Lung (tissue), 12 donors: ENCODE results near the gene MADD. TPM values are rescaled to one million over a fixed set of nuclear protein-coding genes. Genes with fewer than 3 reads are reported as not detected.

ENCODE experiments used
- ATAC-seq: fragments of 200-7000 bp; cut with Tn5 transposase; one replicate; pipeline ENCODE4 v1.9.1; 2020; ENCODE audit warnings: moderate number of reproducible peaks; ENCODE audit not compliant: insufficient read depth, low FRiP score
- DNase-seq, 3 donors: peaks; one replicate each; pipeline ENCODE4 v3.0.0-alpha.2; 2013 to 2017
- H3K27ac ChIP-seq, 2 donors: one replicate each; pipeline ENCODE4 v1.5.1; 2013; ENCODE audit warnings: mild to moderate bottlenecking in 2 of 2, moderate library complexity in 2 of 2, control low read depth in 1 of 2, inconsistent platforms in 1 of 2, low read depth in 1 of 2, low read length in 1 of 2
- H3K27me3 ChIP-seq, 3 donors: one replicate each; pipeline ENCODE4 v1.5.1; 2013; ENCODE audit warnings: low read length in 2 of 3; ENCODE audit not compliant: control insufficient read depth in 3 of 3, insufficient read depth in 3 of 3
- H3K36me3 ChIP-seq, 4 donors: one replicate each; pipeline ENCODE4 v1.5.1; 2013; ENCODE audit warnings: low read length in 4 of 4, mild to moderate bottlenecking in 1 of 4, moderate library complexity in 1 of 4; ENCODE audit not compliant: control insufficient read depth in 4 of 4, insufficient read depth in 4 of 4
- H3K4me1 ChIP-seq, 5 donors: one replicate each; pipeline ENCODE4 v1.5.1; 2013; ENCODE audit warnings: low read length in 5 of 5, mild to moderate bottlenecking in 2 of 5, moderate library complexity in 1 of 5; ENCODE audit not compliant: control insufficient read depth in 5 of 5, insufficient read depth in 5 of 5
- H3K4me3 ChIP-seq: one replicate; pipeline ENCODE4 v1.5.1; 2013; ENCODE audit warnings: mild to moderate bottlenecking, control low read depth, moderate library complexity
- H3K9ac ChIP-seq, 2 donors: one replicate each; pipeline ENCODE4 v1.5.1; 2013; ENCODE audit warnings: low read length in 2 of 2, control low read depth in 1 of 2; ENCODE audit not compliant: insufficient read depth in 1 of 2
- H3K9me3 ChIP-seq, 4 donors: one replicate each; pipeline ENCODE4 v1.5.1; 2013; ENCODE audit warnings: low read length in 3 of 4, mild to moderate bottlenecking in 1 of 4, moderate library complexity in 1 of 4; ENCODE audit not compliant: control insufficient read depth in 4 of 4, insufficient read depth in 3 of 4
- CTCF ChIP-seq: IDR thresholded peaks from 2 replicates; pipeline ENCODE4 v1.5.1; 2012; ENCODE audit warnings: mild to moderate bottlenecking; ENCODE audit errors: control extremely low read depth, extremely low read depth
- WGBS, 2 donors: extraction: QIAGEN DNeasy Blood & Tissue Kit; methylation state at CpG; one replicate each; pipeline ENCODE4 v1.1.7; 2013; 5-methylcytosine and 5-hydroxymethylcytosine counted together
- polyA plus RNA-seq, 2 donors: library from polyadenylated mRNA; stranded (reverse); fragments of 200-250 nt; gene quantifications; one replicate each; pipeline ENCODE4 v1.2.1, GENCODE V29; 2013
- total RNA-seq, 2 donors: library from RNA; depleted of rRNA in 1 of 2; stranded (reverse); fragments of >200 nt in 1 of 2; gene quantifications; one replicate each; pipeline ENCODE4 v1.2.1, GENCODE V29; 2014 to 2021
- donor health status: control.
- donor health status: control.
- donor health status: Bipolar disorder and iron deficiency.
- donor health status: healthy.
- donor health status: DM: yes; HTN: yes; CAD: no.

Gene MADD
- total and polyA plus RNA-seq, 4 donors, result 15.9 to 56.8 (median 37.1) TPM

- H3K36me3 ChIP-seq, result peaks cover 37 to 52% (median 44%) of the 10 kb centered on the region in 4 donors
- H3K4me3 ChIP-seq, result no peak overlapping the region
- no peaks in the 10 kb centered on the region for H3K9me3 ChIP-seq
- no peak overlapping the region for H3K9ac ChIP-seq
- H3K27me3 ChIP-seq, result no peaks in the 10 kb centered on the region
- peaks cover 0 to 3% (median 0%) of the 10 kb centered on the region in 5 donors for H3K4me1 ChIP-seq
- DNase-seq (no peak), ATAC-seq (no peak)
- 90 to 94% methylated on average over 4 of the region's 4 CpGs for WGBS, 2 donors
- no peak overlapping the region for H3K27ac ChIP-seq
- TF ChIP-seq CTCF, result no peak
Observed at GRCh38 chr11:47278769-47279168, 8.8 kb downstream of the MADD start.

- DNase-seq (no peak), ATAC-seq (no peak)
- peak overlapping the region in 1 of 2 donors; percentile 28 for H3K27ac ChIP-seq
- H3K9ac ChIP-seq, result no peak overlapping the region
- H3K36me3 ChIP-seq, result peaks cover 44 to 60% (median 55%) of the 10 kb centered on the region in 4 donors
- no peaks in the 10 kb centered on the region for H3K9me3 ChIP-seq
- TF ChIP-seq CTCF, result no peak
- no peak overlapping the region for H3K4me3 ChIP-seq
- peaks cover 0 to 3% (median 0%) of the 10 kb centered on the region in 5 donors for H3K4me1 ChIP-seq
- no peaks in the 10 kb centered on the region for H3K27me3 ChIP-seq
Observed at GRCh38 chr11:47280099-47280498, 10.2 kb downstream of the MADD start.

GRCh38 chr11:47280860-47281259 lies 10.9 kb downstream of the MADD start:
- peaks cover 46 to 58% (median 56%) of the 10 kb centered on the region in 4 donors for H3K36me3 ChIP-seq
- H3K27me3 ChIP-seq, result no peaks in the 10 kb centered on the region
- DNase-seq, result no peak
- no peak overlapping the region for H3K9ac ChIP-seq
- no peak for TF ChIP-seq CTCF
- no peak overlapping the region for H3K27ac ChIP-seq
- no peaks in the 10 kb centered on the region for H3K9me3 ChIP-seq
- no peak for ATAC-seq
- H3K4me3 ChIP-seq, result no peak overlapping the region
- WGBS, 2 donors, result 79 to 82% methylated on average over 5 of the region's 5 CpGs
- H3K4me1 ChIP-seq, result peaks cover 0 to 2% (median 0%) of the 10 kb centered on the region in 5 donors

GRCh38 chr11:47282462-47282861 lies 12.5 kb downstream of the MADD start:
- Histone ChIP-seq H3K36me3 (peaks cover 35 to 57% (median 48%) of the 10 kb centered on the region in 4 donors), H3K9me3 (no peaks in the 10 kb centered on the region)

More at GRCh38 chr11:47282462-47282861, 12.5 kb downstream of the MADD start:
- H3K4me1 ChIP-seq, result peaks cover 0 to 2% (median 0%) of the 10 kb centered on the region in 5 donors
- H3K4me3 ChIP-seq, result no peak overlapping the region
- H3K9ac ChIP-seq, result no peak overlapping the region
- no peak for TF ChIP-seq CTCF
- no peak for ATAC-seq
- no peak for DNase-seq
- H3K27me3 ChIP-seq, result no peaks in the 10 kb centered on the region
- WGBS, 2 donors, result 93 to 97% methylated on average over 7 of the region's 7 CpGs
- H3K27ac ChIP-seq, result no peak overlapping the region
